CD4-positive, alpha-beta T cell treated with Interleukin-6 for 4 hours (primary cell): ENCODE measurements around the gene ALDOB.
"Not testable (repeated sequence)": the region's sequence is repeated elsewhere in the genome, so short reads cannot be mapped to it uniquely, and the experiment has no call there.

Experiments
- DNase-seq: peaks from one replicate; pipeline ENCODE4 v3.0.0-alpha.2; 2020; ENCODE audit warnings: mixed read lengths

ALDOB gene

DNA sequence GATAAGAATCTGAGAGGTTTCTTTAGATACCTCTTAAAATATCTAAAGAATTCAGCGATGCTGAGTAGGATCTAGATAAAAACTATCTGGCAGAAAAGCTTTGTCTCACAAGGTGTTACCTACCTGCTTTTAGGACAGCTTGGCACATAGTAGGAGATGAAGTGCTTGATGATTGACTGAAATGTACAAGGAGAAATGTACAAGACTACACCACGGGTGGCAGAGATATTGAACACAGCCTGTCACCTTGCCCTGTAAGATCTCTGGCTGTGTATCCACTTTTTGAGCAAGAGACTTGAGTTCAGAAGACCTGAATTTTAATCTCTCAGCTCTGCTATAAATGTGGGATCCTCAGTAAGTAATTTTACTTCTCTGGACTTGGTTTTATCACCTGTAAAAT is 15.7 kb downstream of the ALDOB start:
- DNase-seq: no peak

DNA sequence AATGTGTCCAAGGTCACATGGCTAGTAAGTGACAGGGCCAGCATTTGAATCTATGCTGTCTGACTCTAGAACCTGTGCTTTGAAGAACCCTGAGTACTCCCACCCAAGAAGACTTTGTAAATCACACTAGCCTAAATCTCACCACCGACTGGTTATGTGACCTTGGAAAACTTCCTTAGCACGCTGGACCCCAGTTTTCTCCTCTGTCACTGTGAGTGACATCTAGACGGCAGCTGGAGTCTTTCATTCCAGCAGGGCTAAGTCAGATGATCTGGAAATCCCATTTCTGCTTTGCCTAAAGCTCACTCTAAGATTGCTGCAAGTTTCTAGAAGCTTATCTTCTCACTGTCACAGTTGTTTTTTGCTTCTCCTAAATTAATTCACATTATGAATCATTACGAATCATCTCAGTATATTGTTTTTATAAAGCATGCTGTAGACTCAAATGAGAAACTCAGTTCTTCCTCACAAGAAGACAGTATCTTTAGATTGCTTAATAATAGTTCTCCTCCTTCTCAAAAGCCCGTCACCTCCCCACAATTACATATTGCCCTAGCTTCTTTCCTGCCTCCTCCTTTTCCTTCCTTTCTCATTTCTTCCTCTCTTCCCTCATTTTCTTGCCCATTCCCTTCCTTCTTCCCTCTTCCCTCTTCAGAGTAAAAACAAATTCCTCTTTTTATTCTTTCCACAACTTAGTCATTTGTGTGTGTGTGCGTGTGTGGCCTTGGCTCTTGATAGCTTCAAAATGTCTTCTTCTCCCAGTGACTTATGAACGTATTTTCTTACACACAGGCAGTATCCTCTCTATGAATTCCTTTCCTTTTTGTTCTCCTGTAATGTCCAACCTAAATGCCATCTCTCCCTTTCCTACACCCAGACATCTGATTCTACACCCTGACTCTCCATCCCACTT is 16.8 kb downstream of the ALDOB start:
- DNase-seq: no peak

DNA sequence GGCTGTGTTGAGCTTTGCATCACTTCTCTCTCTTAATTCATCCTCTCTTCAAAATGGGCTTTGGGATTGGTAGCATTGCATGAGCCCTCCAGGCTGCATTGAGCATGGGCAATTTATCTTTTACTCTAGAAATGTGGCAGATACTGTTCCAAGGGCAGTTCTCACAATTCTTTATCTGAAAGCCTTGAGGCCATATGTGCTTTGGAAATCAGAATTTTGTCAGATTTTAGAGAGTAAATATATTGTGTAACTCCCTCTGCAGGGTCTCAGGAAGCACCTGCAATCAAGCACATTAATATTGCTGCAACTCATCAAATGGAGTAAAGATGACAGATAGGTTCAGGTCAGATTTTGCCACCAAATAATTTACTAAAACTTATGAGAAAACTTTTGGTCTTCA is 17.6 kb downstream of the ALDOB start:
- no peak for DNase-seq

DNA sequence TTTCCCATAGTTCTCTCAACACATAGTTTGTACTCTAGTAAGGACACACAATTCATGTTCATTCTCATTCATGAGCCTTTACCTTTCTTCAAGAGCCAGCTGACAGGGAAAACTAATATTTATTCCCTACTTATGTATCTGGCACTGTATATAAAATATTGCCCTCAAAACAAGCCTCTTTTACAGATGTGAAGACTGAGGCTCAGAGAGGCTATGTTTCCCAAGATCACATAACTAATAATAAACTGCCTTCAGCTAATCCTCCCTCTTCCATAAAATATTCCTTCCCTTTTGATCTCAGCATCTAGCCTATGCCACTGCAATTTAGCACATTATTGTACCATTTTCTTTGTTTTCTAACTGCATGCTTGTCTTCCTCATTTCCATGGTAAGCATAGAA is 18.2 kb downstream of the ALDOB start:
- no peak for DNase-seq

DNA sequence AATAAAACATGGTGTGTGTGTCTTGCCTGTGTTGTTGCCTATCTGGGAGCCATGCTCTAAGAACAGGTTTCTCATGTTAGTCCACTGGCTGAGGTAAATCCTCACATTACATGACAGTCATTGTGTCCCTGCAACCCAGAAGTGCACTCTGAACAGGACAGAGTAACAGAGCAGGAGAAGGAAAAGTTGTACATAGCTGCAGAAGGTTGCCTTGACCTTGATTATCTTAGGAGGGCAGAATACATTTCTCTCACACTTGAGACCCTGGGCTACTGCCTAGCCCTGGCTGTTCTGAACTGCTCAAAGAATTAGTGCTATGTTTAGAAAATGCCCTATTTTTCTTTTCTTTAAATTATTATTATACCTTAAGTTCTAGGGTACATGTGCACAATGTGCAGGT is 20.0 kb downstream of the ALDOB start:
- no peak for DNase-seq

DNA sequence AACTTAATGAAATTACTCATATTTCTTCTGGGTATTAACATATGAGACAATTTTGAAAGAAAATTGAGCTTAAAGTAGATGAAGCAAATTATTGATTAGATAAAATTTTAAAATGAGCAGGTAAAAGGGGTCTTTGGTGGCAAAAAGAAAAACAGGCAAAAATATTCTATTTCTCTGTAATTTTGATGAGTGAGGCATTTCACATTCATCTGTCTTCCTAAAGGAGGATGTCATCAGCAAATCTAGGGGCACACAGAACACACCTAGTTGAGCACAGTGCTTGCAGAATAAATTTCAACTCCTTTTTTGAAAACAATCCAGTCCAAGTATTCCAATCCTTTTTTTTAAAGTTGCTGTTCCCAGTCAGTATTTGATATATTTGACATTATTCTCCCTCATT is 20.7 kb downstream of the ALDOB start:
- DNase-seq: no peak

DNA sequence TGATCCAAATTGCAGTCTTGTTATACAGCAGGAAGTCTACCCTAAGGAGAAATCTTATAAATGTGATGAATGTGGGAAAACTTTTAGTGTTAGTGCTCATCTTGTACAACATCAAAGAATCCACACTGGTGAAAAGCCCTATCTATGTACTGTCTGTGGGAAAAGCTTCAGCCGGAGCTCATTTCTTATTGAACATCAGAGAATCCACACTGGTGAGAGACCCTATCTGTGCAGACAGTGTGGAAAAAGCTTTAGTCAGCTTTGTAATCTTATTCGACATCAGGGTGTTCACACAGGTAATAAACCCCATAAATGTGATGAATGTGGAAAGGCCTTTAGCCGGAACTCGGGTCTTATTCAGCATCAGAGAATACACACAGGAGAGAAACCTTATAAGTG is 26.5 kb downstream of the ALDOB start:
- DNase-seq: no peak

DNA sequence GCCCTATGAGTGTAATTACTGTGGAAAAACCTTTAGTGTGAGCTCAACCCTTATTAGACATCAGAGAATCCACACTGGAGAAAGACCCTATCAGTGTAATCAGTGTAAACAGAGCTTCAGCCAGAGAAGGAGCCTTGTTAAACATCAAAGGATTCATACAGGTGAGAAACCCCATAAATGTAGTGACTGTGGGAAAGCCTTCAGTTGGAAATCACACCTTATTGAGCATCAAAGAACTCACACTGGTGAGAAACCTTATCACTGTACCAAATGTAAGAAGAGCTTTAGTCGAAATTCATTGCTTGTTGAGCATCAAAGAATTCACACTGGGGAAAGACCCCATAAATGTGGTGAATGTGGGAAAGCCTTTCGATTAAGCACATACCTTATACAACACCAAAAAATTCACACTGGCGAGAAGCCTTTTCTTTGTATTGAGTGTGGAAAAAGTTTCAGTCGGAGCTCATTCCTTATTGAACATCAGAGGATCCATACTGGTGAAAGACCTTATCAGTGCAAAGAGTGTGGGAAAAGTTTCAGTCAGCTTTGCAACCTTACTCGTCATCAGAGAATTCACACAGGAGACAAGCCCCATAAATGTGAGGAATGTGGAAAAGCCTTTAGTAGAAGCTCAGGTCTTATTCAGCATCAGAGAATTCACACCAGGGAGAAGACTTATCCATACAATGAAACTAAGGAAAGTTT is 27.0 kb downstream of the ALDOB start:
- no peak for DNase-seq

DNA sequence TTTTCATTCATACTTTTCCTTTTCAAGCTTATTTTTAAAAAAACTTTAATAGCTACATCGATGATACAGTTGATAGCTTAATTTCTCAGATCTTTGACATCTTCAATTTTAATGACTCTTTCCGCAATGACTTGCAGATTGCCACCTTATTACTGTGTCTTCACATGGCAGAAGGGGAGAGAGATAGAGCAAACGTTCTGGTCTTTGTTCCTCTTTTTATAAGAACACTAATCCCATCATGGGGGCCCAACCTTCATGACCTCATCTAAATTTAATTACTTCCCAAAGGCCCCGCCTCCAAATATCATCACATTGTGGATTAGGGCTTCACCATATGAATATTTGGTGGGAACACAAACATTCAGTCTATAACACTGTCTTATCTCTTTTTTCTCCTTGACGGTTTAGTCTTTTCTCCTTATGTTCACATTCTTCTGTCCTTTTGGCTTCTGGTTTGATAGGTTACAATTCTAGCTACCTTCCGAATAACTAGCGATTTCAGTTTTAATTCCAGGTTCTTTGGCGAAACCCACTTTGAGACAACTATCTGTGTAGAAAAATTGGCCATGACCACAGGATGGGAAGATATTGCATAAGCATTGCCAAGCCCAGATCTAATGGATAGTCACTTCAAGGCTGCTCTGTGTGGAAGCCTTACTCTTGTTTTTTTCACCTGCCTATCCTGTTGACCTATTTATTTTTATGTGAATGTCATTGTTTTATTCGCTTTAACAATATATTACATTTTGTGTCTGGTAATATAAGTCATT is 31.9 kb downstream of the ALDOB start:
- DNase-seq: no peak

DNA sequence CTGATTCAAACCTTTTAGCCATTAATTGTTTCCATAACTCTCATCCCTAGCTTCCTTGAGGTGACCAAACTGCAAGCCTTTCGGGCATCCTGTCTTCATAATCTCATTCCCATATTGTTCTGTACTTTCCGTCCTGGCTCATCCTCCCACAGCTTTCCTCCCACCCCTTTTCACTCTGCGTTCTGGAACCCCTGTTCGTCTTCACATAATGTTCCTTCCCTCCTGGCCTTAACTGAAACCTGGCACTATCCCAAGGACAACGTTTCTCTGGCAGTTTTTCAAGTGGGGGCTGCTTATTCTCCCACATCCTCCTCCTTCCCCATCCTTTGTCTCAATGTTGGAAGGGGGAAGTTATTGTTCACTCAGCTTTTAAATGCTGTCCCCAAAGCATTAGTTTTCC is 35.5 kb downstream of the ALDOB start:
- no peak for DNase-seq

DNA sequence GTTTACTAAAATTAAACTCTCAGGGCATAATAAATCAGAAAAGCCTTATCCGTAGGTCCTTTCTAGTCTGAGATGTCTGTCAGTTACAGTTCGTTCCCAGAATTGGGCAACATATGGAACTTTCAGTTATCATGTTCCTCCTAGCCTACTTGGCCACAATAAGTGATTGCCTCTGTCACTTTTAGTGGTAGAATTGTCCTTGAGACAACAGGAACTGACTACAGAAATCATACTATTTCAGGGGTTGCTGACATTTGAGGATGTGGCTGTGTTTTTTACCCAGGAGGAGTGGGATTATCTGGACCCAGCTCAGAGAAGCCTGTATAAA is 36.0 kb downstream of the ALDOB start:
- no peak for DNase-seq

DNA sequence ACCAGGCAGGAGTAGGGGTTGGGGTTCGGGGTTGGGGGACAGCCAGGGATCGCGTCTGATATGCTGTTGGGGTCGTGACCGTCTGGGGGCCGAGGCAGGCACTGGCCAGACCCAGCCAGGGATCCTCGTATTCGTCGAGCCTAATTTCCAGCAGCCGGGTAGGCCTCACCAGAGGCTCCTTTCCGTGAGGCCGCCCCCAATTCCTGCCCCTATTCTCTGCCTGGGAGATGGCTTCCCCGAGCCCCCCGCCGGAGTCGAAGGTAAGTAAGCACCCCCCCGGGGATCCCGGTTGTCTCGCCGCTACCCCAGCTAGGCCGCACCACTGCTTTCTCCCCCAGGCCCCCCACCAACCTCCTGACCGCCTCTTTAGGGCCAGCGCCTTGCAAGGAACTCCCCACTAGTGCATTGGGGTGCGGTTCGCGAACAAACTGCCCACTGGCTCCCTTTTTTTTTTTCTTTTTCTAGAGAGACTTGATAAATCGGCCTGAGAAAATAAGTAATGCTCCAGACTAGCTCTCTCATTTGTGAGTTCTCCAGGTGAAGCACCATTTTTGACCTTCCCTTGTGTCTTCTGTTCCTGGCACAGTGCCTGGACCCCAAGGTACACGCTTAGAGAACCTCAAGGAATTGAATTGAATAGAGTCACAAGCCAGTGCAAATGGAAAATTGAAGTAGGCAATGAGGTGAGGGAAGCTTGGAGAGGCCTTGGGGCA is 36.5 kb downstream of the ALDOB start:
- DNase-seq: no peak

DNA sequence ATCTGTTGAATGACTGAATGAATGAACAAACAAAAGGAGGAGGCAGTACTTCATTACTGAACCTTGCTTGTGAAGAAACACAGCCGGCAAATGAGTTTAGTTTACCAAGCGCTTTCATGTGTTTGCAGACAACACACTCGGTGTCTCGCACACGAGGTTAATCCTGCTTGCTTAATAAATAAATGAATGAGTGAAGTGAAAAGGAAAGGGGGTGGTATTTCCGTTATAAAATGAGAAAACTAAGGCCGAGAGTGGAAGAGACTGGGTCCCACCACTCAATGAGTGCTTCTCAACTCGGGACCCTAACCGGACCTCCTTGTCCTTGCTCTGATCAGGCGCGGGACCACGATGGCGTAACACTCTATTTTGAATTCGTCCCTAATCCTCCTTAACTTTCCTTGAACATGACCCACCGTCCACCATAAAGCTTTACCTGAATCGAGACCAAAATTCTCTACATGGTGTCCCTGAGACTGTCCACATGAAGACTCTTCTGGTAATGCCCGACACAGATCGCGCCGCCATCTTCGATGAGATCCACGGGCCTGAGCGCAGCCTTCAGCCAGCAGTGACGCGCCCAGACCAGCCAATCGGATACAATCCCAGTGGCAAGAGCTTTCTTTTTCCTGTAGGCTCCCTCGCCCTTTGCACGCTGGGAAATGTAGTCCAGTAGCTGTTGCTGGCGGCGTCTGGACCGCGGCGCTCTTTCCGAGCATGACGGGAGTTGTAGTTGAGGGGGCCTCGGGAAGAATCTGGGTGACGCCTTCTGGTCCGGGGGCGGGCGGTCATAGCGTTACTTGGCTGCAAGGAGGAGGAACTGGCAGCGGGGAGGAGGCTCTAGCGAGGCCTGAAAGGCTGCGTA is 37.3 kb downstream of the ALDOB start, which contains the start of the genes MRPL50 and ZNF189:
Gene MRPL50, minus strand, starts transcription at position 551 of the 862 bp plus-strand sequence. Its CDS starts 26 bp downstream, at position 525.
Gene ZNF189, plus strand, starts transcription at position 784 of the 862 bp plus-strand sequence. CDS start 306 bp downstream, outside the sequence.
- peak; percentile 96 for DNase-seq

DNA sequence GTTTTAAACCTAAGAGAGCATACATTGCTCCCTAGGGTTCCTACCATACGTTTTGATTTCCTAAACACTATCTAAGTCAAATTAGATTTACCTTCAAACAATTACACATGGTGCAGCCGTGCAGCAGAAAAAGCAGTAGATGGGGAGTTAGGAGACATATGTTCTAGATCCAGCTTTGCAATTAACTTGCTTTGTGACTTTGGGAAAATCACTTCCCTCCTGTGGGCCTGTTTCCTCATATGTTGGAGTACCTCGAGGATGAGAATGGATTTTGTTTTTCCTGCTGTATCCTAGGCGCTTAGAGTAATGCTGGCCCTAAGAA is 37.9 kb downstream of the ALDOB start:
- no peak for DNase-seq

DNA sequence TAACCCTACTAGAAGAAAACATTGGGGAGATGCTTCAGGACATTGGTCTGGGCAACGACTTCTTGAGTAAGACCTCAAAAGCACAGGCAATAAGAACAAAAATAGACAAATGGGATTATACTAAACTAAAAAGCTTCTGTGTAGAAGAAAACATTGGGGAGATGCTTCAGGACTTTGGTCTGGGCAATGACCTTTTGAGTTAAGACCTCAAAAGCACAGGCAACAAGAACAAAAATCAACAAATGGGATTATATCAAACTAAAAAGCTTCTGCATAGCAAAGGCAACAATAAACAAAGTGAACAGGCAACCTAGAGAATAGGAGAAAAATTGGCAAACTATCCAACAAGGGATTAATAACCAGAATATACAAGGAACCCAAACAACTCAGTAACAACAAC is 40.9 kb downstream of the ALDOB start:
- DNase-seq: no peak

DNA sequence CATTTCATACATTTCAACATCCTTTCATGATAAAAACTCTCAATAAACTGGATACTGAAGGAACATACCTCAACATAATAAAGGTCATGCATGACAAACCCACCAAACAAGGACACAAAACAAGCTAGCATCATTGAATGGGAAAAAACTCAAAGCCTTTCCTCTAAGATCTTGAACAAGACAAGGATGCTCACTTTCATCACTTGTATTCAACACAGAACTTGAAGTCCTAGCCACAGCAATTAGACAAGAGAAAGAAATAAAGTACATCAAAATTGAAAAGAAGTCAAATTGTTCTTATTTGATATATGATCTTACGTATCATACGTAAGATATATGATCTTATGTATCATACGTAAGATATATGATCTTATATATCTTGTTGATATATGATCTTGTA is 42.4 kb downstream of the ALDOB start:
- no peak for DNase-seq

DNA sequence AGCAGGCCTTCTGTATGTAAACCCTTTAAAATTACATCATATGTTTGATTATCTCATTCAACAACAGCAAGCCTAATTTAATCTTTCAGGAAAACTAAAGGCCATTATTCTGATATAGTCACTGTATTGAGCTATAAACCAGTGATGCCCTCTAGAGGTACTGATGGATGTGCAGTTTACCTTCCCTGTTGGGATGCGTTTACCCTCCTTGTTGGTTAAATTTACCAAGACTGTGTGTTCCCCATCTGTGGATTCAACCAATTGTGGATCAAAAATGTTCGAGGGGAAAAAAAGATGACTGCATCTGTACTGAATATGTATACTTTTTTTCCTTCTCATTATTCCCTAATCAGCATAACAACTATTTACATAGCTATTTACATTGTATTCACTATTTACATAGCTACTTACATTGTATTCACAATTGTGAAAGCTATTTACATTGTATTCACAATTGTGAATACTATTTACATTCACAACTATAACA is 47.0 kb downstream of the ALDOB start:
- no peak for DNase-seq

DNA sequence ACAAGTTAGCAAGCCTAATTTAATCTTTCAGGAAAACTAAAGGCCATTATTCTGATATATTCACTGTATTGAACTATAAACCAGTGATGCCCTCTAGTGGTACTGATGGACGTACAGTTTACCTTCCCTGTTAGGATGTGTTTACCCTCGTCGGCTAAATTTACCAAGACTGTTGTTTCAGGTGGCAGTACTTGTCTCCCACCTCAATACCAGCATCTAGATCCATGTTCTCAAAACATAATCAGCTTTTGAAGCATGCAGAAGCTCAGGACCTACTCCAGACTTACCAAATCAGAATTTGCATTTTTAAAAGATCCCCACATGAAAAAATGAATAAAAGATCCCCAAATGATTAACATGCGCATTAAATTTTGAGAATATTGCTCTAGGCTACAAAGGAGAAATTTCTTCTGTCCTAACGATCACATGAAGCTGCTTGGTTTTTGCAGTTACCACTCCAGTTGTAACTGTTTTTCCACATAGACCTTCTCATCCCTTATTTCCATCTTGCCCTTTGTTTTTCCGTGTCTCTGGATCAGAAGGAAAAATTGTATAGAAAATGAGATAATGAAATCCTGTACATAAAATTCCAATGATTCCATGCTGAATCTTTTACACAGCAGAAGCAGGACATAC is 47.6 kb downstream of the ALDOB start:
- no peak for DNase-seq

DNA sequence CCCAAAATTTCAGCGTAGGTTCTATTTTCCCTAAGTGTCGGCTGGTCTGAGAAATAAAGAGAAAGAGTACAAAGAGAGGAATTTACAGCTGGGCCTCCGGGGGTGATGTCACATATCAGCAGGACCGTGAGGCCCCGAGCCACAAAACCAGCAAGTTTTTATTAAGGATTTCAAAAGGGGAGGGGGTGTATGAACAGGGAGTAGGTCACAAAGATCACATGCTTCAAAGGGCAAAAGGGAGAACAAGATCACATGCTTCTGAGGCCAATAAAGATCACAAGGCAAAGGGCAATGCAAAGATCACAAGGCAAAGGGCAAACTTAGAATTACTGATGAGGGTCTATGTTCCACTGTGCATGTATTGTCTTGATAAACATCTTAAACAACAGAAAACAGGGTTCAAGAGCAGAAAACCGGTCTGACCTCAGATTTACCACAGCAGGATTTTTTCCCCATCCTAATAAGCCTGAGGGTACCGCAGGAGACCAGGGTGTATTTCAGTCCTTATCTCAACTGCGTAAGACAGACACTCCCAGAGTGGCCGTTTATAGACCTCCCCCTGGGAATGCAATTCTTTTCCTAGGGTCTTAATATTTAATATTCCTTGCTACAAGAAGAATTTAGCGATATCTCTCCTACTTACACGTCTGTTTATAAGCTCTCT is 50.6 kb downstream of the ALDOB start, which contains the start of gene BAAT:
Gene BAAT, minus strand, starts transcription at position 134 of the 664 bp plus-strand sequence. CDS start 13,602 bp downstream, outside the sequence.
- not testable (repeated sequence) for DNase-seq

DNA sequence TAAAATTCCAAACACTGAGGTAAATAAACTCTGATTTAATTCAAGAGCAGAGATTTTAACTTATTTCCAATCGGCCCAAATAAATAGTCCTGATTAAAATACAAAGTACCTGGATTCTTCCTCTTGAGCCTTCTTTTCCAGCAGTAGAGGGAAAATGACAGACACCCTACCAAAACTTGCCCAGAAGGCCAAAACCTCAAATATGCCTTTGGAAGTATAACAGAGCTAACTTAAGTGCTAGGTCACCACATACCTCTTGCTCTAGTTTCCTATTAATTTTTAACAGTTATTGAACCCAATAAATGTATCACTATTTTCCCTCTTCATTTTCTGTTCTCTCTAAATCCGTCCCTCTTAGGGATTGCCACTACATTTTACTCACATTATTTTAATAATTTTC is 52.2 kb downstream of the ALDOB start:
- DNase-seq: no peak
